Nephron (organoid): ENCODE measurements around the gene B3GALT5.

Source experiments
- H3K27ac Mint-ChIP-seq, 3 experiments: 2 replicates each; pipeline ENCODE4 v1.8.0; 2020; ENCODE audit warnings: mixed read lengths in 3 of 3, mild to moderate bottlenecking in 2 of 3, moderate library complexity in 1 of 3
- H3K27me3 Mint-ChIP-seq: 2 replicates; pipeline ENCODE4 v1.8.0; 2021; ENCODE audit warnings: low read depth, mild to moderate bottlenecking, moderate library complexity, mixed read lengths
- H3K36me3 Mint-ChIP-seq: 2 replicates; pipeline ENCODE4 v1.8.0; 2020; ENCODE audit warnings: low read depth, mixed read lengths
- H3K4me1 Mint-ChIP-seq: 2 replicates; pipeline ENCODE4 v1.8.0; 2020; ENCODE audit warnings: mixed read lengths
- H3K4me3 Mint-ChIP-seq, 3 experiments: 2 replicates each; pipeline ENCODE4 v1.8.0; 2020; ENCODE audit warnings: mild to moderate bottlenecking in 3 of 3, mixed read lengths in 3 of 3, moderate library complexity in 2 of 3
- H3K9me3 Mint-ChIP-seq: 2 replicates; pipeline ENCODE4 v1.8.0; 2020; ENCODE audit warnings: mixed read lengths
- CTCF ChIP-seq, 3 experiments: fragments of 200-600 bp; sonication (generic); IDR thresholded peaks; one replicate each; pipeline ENCODE4 v1.5.0; 2021; ENCODE audit warnings: antibody characterized with exemption in 3 of 3; ENCODE audit not compliant: unreplicated experiment in 3 of 3

Gene B3GALT5

GRCh38 chr21:39634507-39634906 is 21.8 kb downstream of the B3GALT5 start:
- peaks cover 15% of the 10 kb centered on the region for H3K4me1 Mint-ChIP-seq
- H3K27me3 Mint-ChIP-seq = peaks cover 10% of the 10 kb centered on the region
- H3K4me3 Mint-ChIP-seq = no peak overlapping the region
- no peak overlapping the region for H3K27ac Mint-ChIP-seq
- TF ChIP-seq CTCF (IDR thresholded peaks at IDR 0.05; ENCODE audit: unreplicated experiment in 3 of 3) = no peak
- no peaks in the 10 kb centered on the region for H3K36me3 Mint-ChIP-seq
- no peaks in the 10 kb centered on the region for H3K9me3 Mint-ChIP-seq

GRCh38 chr21:39637197-39637970 is 24.6 kb downstream of the B3GALT5 start:
- peaks cover 10% of the 10 kb centered on the region for H3K27me3 Mint-ChIP-seq
- H3K27ac Mint-ChIP-seq = no peak overlapping the region
- H3K9me3 Mint-ChIP-seq = no peaks in the 10 kb centered on the region
- no peak for TF ChIP-seq CTCF (IDR thresholded peaks at IDR 0.05; ENCODE audit: unreplicated experiment in 3 of 3)
- peaks cover 22% of the 10 kb centered on the region for H3K4me1 Mint-ChIP-seq
- no peaks in the 10 kb centered on the region for H3K36me3 Mint-ChIP-seq
- no peak overlapping the region for H3K4me3 Mint-ChIP-seq

- Mint-ChIP-seq H3K4me3 (no peak overlapping the region), H3K27ac (no peak overlapping the region), H3K9me3 (no peaks in the 10 kb centered on the region), H3K27me3 (peaks cover 11% of the 10 kb centered on the region), H3K36me3 (no peaks in the 10 kb centered on the region), H3K4me1 (peaks cover 23% of the 10 kb centered on the region)
- no peak for TF ChIP-seq CTCF (IDR thresholded peaks at IDR 0.05; ENCODE audit: unreplicated experiment in 3 of 3)
Measured at GRCh38 chr21:39637971-39638240, 25.2 kb downstream of the B3GALT5 start.

- Mint-ChIP-seq H3K36me3 (no peaks in the 10 kb centered on the region), H3K9me3 (no peaks in the 10 kb centered on the region), H3K4me3 (no peak overlapping the region), H3K4me1 (peaks cover 24% of the 10 kb centered on the region), H3K27me3 (peaks cover 14% of the 10 kb centered on the region), H3K27ac (no peak overlapping the region)
- no peak for TF ChIP-seq CTCF (IDR thresholded peaks at IDR 0.05; ENCODE audit: unreplicated experiment in 3 of 3)
Measured at GRCh38 chr21:39638281-39638680, 25.5 kb downstream of the B3GALT5 start.

- Mint-ChIP-seq H3K36me3 (no peaks in the 10 kb centered on the region), H3K27me3 (peaks cover 14% of the 10 kb centered on the region), H3K27ac (peak overlapping the region in 1 of 3 experiments; percentile 71), H3K4me1 (peaks cover 35% of the 10 kb centered on the region), H3K4me3 (no peak overlapping the region), H3K9me3 (no peaks in the 10 kb centered on the region)
- no peak for TF ChIP-seq CTCF (IDR thresholded peaks at IDR 0.05; ENCODE audit: unreplicated experiment in 3 of 3)
Measured at GRCh38 chr21:39640754-39641153, 28.0 kb downstream of the B3GALT5 start.

GRCh38 chr21:39641827-39642450 is 29.2 kb downstream of the B3GALT5 start:
- no peak for TF ChIP-seq CTCF (IDR thresholded peaks at IDR 0.05; ENCODE audit: unreplicated experiment in 3 of 3)
- H3K9me3 Mint-ChIP-seq = no peaks in the 10 kb centered on the region
- H3K27me3 Mint-ChIP-seq = peaks cover 10% of the 10 kb centered on the region
- no peak overlapping the region for H3K4me3 Mint-ChIP-seq
- peaks cover 29% of the 10 kb centered on the region for H3K4me1 Mint-ChIP-seq
- peak overlapping the region in 1 of 3 experiments; percentile 25 for H3K27ac Mint-ChIP-seq
- H3K36me3 Mint-ChIP-seq = no peaks in the 10 kb centered on the region
